Liver (tissue), 9 donors: ENCODE results near the gene KPNA2. TPM values are rescaled to one million over a fixed set of nuclear protein-coding genes. Genes with fewer than 3 reads are reported as not detected.

Source experiments
- DNase-seq: peaks from one replicate; pipeline ENCODE4 v3.0.0-alpha.2; 2017; ENCODE audit warnings: low spot score
- H3K27ac ChIP-seq, 2 donors: one replicate each; pipeline ENCODE4 v1.7.0; 2013; ENCODE audit warnings: inconsistent platforms in 2 of 2, low read length in 2 of 2, control low read depth in 1 of 2, low read depth in 1 of 2, mild to moderate bottlenecking in 1 of 2
- H3K27me3 ChIP-seq, 4 donors: one replicate each; pipeline versions ENCODE4 v1.6.1 to v1.7.0; 2013; ENCODE audit warnings: low read length in 3 of 4, inconsistent platforms in 1 of 4, mild to moderate bottlenecking in 1 of 4, moderate library complexity in 1 of 4; ENCODE audit not compliant: control insufficient read depth in 4 of 4, insufficient read depth in 4 of 4
- H3K36me3 ChIP-seq, 4 donors: one replicate each; pipeline versions ENCODE4 v1.6.1 to v1.7.0; 2013; ENCODE audit warnings: low read length in 3 of 4, mild to moderate bottlenecking in 3 of 4, low read depth in 1 of 4, moderate library complexity in 1 of 4; ENCODE audit not compliant: control insufficient read depth in 4 of 4, insufficient read depth in 3 of 4
- H3K4me1 ChIP-seq, 4 donors: one replicate each; pipeline versions ENCODE4 v1.6.1 to v1.7.0; 2013; ENCODE audit warnings: low read length in 3 of 4, mild to moderate bottlenecking in 3 of 4, moderate library complexity in 1 of 4; ENCODE audit not compliant: control insufficient read depth in 4 of 4, insufficient read depth in 4 of 4
- H3K4me3 ChIP-seq, 3 donors: one replicate each; pipeline versions ENCODE4 v1.6.1 to v1.7.0; 2013; ENCODE audit warnings: low read length in 3 of 3, control low read depth in 1 of 3, low read depth in 1 of 3, mild to moderate bottlenecking in 1 of 3
- H3K9ac ChIP-seq, 2 donors: one replicate each; pipeline ENCODE4 v1.7.0; 2013; ENCODE audit warnings: low read length in 2 of 2, mild to moderate bottlenecking in 2 of 2, moderate library complexity in 2 of 2, control low read depth in 1 of 2, low read depth in 1 of 2
- H3K9me3 ChIP-seq, 4 donors: one replicate each; pipeline versions ENCODE4 v1.6.1 to v1.7.0; 2013; ENCODE audit warnings: low read length in 3 of 4; ENCODE audit not compliant: control insufficient read depth in 4 of 4
- ATF3 ChIP-seq: IDR thresholded peaks from 2 replicates; pipeline ENCODE4 v1.6.1; 2016; ENCODE audit warnings: antibody characterized with exemption
- CTCF ChIP-seq: fragments of 150-350 bp; IDR thresholded peaks from 2 replicates; pipeline ENCODE4 v1.5.1; 2017; ENCODE audit warnings: improper control_type of control experiment, low read depth, low read length; ENCODE audit not compliant: missing input control
- EGR1 ChIP-seq, 2 donors: IDR thresholded peaks; 2 replicates each; pipeline ENCODE4 v1.6.1; 2016 to 2018; ENCODE audit warnings: antibody characterized with exemption in 2 of 2, low read depth in 2 of 2
- FOXA2 ChIP-seq: IDR thresholded peaks from 2 replicates; pipeline ENCODE4 v1.6.1; 2016; ENCODE audit warnings: antibody characterized with exemption
- HNF4A ChIP-seq, 2 donors: conservative IDR thresholded peaks; 2 replicates each; pipeline ENCODE4 v1.6.1; 2016; ENCODE audit warnings: antibody characterized with exemption in 2 of 2, mild to moderate bottlenecking in 2 of 2
- HNF4G ChIP-seq: IDR thresholded peaks from 2 replicates; pipeline ENCODE4 v1.6.1; 2016; ENCODE audit warnings: antibody characterized with exemption
- JUND ChIP-seq, 2 donors: IDR thresholded peaks; 2 replicates each; pipeline ENCODE4 v1.6.1; 2016; ENCODE audit warnings: antibody characterized with exemption in 2 of 2
- MAX ChIP-seq: IDR thresholded peaks from 2 replicates; pipeline ENCODE4 v1.6.1; 2016; ENCODE audit warnings: antibody characterized with exemption
- NR2F2 ChIP-seq: IDR thresholded peaks from 2 replicates; pipeline ENCODE4 v1.6.1; 2016; ENCODE audit warnings: antibody characterized with exemption
- RAD21 ChIP-seq, 2 donors: IDR thresholded peaks; 2 replicates each; pipeline ENCODE4 v1.6.1; 2016; ENCODE audit warnings: antibody characterized with exemption in 2 of 2, mild to moderate bottlenecking in 2 of 2
- RXRA ChIP-seq, 2 donors: IDR thresholded peaks; 2 replicates each; pipeline ENCODE4 v1.6.1; 2017 to 2018; ENCODE audit warnings: antibody characterized with exemption in 2 of 2, mild to moderate bottlenecking in 1 of 2
- SP1 ChIP-seq: IDR thresholded peaks from 2 replicates; pipeline ENCODE4 v1.6.1; 2018; ENCODE audit warnings: antibody characterized with exemption, mild to moderate bottlenecking
- TAF1 ChIP-seq: conservative IDR thresholded peaks from 2 replicates; pipeline ENCODE4 v1.6.1; 2016; ENCODE audit warnings: antibody characterized with exemption, mild to moderate bottlenecking
- YY1 ChIP-seq: IDR thresholded peaks from 2 replicates; pipeline ENCODE4 v1.6.1; 2016; ENCODE audit warnings: antibody characterized with exemption, mild to moderate bottlenecking
- ZBTB33 ChIP-seq: IDR thresholded peaks from 2 replicates; pipeline ENCODE4 v1.6.1; 2016; ENCODE audit warnings: antibody characterized with exemption
- WGBS: extraction: QIAGEN DNeasy Blood & Tissue Kit; methylation state at CpG from one replicate; pipeline ENCODE4 v1.1.7; 2013; 5-methylcytosine and 5-hydroxymethylcytosine counted together
- polyA plus RNA-seq, 2 donors: library from polyadenylated mRNA; stranded (reverse) in 1 of 2; unstranded in 1 of 2; fragments of 200-250 nt in 1 of 2; fragments of >200 nt in 1 of 2; fragmentation: Nextera tagmentation in 1 of 2; extraction: Ambion mirVana in 1 of 2; gene quantifications; one replicate each; pipeline versions ENCODE4 v1.2.1 to v1.2.3, GENCODE V29; 2013 to 2015
- total RNA-seq, 2 donors: library from RNA; depleted of rRNA; stranded (reverse); fragments of >200 nt; gene quantifications; one replicate each; pipeline ENCODE4 v1.2.3, GENCODE V29; 2014
- donor health status: healthy.
- donor health status: healthy.
- donor health status: healthy.
- donor health status: healthy.
- donor health status: healthy.

KPNA2 gene
- total and polyA plus RNA-seq, 4 donors, result 10.5 to 61.1 (median 17.8) TPM

GRCh38 chr17:68089881-68090280, 54.3 kb downstream of the KPNA2 start:
- Histone ChIP-seq H3K9ac (no peak overlapping the region), H3K9me3 (no peaks in the 10 kb centered on the region), H3K27me3 (no peaks in the 10 kb centered on the region), H3K4me3 (no peak overlapping the region), H3K27ac (no peak overlapping the region), H3K36me3 (no peaks in the 10 kb centered on the region), H3K4me1 (no peaks in the 10 kb centered on the region)
- 41% methylated on average over 3 of the region's 3 CpGs for WGBS
- DNase-seq, result no peak
- TF ChIP-seq JUND (IDR thresholded peaks at IDR 0.05) (peak; percentile 81 to 88), HNF4A (conservative IDR thresholded peaks at IDR 0.05) (no peak)

GRCh38 chr17:68094481-68095078, 59.0 kb downstream of the KPNA2 start:
- Histone ChIP-seq H3K4me3 (no peak overlapping the region), H3K9ac (no peak overlapping the region), H3K9me3 (no peaks in the 10 kb centered on the region), H3K36me3 (no peaks in the 10 kb centered on the region), H3K27ac (no peak overlapping the region), H3K4me1 (no peaks in the 10 kb centered on the region), H3K27me3 (no peaks in the 10 kb centered on the region)
- WGBS, result 86% methylated on average over 11 of the region's 11 CpGs
- DNase-seq, result no peak
- TF ChIP-seq FOXA2 (no peak), NR2F2 (no peak), HNF4G (no peak), SP1 (no peak), JUND (IDR thresholded peaks at IDR 0.05) (no peak), RXRA (IDR thresholded peaks at IDR 0.05) (no peak), MAX (no peak), RAD21 (IDR thresholded peaks at IDR 0.05) (no peak)

GRCh38 chr17:68095205-68095811, 59.8 kb downstream of the KPNA2 start:
- Histone ChIP-seq H3K4me3 (no peak overlapping the region), H3K27me3 (no peaks in the 10 kb centered on the region), H3K9me3 (no peaks in the 10 kb centered on the region), H3K27ac (no peak overlapping the region), H3K9ac (no peak overlapping the region), H3K36me3 (no peaks in the 10 kb centered on the region), H3K4me1 (no peaks in the 10 kb centered on the region)
- TF ChIP-seq ZBTB33, result no peak
- no peak for TF ChIP-seq ATF3
- TF ChIP-seq MAX, result no peak
- DNase-seq, result no peak
- 95% methylated on average over 10 of the region's 10 CpGs for WGBS

GRCh38 chr17:68096111-68096510, 60.6 kb downstream of the KPNA2 start:
- Histone ChIP-seq H3K4me1 (peaks cover 0 to 3% (median 2%) of the 10 kb centered on the region in 4 donors), H3K9ac (no peak overlapping the region), H3K27me3 (no peaks in the 10 kb centered on the region), H3K9me3 (no peaks in the 10 kb centered on the region), H3K36me3 (no peaks in the 10 kb centered on the region), H3K27ac (no peak overlapping the region), H3K4me3 (no peak overlapping the region)
- DNase-seq, result no peak
- WGBS, result 97% methylated on average over 7 of the region's 7 CpGs
- TF ChIP-seq TAF1, result no peak
- TF ChIP-seq HNF4A (conservative IDR thresholded peaks at IDR 0.05), result no peak
- TF ChIP-seq FOXA2, result no peak
- no peak for TF ChIP-seq CTCF
- no peak for TF ChIP-seq RXRA (IDR thresholded peaks at IDR 0.05)
- TF ChIP-seq JUND (IDR thresholded peaks at IDR 0.05), result no peak
- TF ChIP-seq EGR1 (IDR thresholded peaks at IDR 0.05; ENCODE audit: low read depth in 2 of 2), result no peak
- TF ChIP-seq YY1, result no peak
- TF ChIP-seq NR2F2, result no peak
